Skeletal muscle satellite cell (primary cell): ENCODE measurements around the gene MAD1L1.

Source experiments
- H3K27me3 ChIP-seq: 2 replicates; pipeline ENCODE4 v1.7.0; 2013; ENCODE audit warnings: low read length; ENCODE audit not compliant: control insufficient read depth, insufficient read depth
- H3K36me3 ChIP-seq: 2 replicates; pipeline ENCODE4 v1.7.0; 2013; ENCODE audit warnings: mild to moderate bottlenecking, control low read depth, low read length; ENCODE audit not compliant: insufficient read depth
- H3K4me1 ChIP-seq: 2 replicates; pipeline ENCODE4 v1.7.0; 2013; ENCODE audit warnings: low read length; ENCODE audit not compliant: control insufficient read depth, insufficient read depth
- H3K4me2 ChIP-seq: 2 replicates; pipeline ENCODE4 v1.7.0; 2013; ENCODE audit warnings: mild to moderate bottlenecking, low read length
- H3K4me3 ChIP-seq: 2 replicates; pipeline ENCODE4 v1.7.0; 2013; ENCODE audit warnings: low read length
- H3K9ac ChIP-seq: 2 replicates; pipeline ENCODE4 v1.7.0; 2013; ENCODE audit warnings: mild to moderate bottlenecking, low read depth, low read length, moderate library complexity
- H3K9me3 ChIP-seq: replicated peaks from 2 replicates; pipeline ENCODE4 v1.7.0; 2013; ENCODE audit warnings: mild to moderate bottlenecking, control low read depth, low read length

Gene MAD1L1

DNA sequence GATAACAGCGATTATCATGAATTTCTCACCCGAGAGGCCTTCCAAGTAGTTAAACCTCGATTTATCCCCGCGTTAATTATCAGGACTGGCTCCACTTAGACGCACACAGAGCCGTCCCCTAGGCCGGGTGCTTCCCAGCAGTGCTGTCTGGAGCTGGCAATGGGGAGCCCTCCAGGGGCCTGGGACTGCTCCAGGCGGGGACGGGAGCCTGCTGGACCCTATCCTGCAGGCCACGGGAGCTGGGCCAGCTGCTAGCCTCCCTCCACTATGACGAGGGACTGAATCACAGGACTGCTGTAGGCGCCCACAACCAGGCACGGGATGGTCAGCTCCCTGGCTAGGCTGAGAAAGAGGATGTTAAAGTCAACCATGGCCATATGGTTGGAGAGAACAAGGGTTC is 333.5 kb downstream of the MAD1L1 start:
- Histone ChIP-seq H3K27me3 (no peaks in the 10 kb centered on the region), H3K4me1 (peaks cover 27% of the 10 kb centered on the region), H3K36me3 (peaks cover 10% of the 10 kb centered on the region), H3K9me3 (no peaks in the 10 kb centered on the region), H3K4me2 (peak overlapping the region; percentile 64), H3K9ac (peak overlapping the region; percentile 47), H3K4me3 (no peak overlapping the region)

DNA sequence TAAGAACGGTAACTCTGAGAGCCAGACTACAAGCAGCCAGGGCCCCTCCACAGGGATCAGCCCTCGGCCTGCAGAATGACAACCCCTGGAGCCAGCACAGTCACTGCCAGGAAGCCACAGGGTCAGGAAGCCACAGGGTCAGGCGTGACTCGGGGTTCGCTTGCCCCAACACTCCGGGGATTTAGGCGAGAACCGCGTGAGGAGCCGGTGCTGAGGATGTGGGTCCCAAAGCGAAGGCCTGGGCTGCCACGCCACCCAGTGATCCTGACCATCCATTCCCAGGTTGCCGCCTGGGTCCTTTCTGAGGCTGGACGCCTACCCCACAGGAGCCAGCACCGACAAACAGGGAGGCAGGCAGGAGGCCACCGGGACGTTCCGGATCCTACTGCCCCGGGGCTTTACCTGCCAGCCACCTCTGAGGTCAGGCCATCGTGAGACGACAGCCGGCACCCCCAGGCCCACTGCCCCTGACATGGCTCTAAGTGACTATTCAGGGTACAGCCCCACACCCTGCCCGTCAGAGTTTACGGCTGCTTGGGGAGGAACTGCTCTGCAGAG is 334.0 kb downstream of the MAD1L1 start:
- Histone ChIP-seq H3K9me3 (no peaks in the 10 kb centered on the region), H3K36me3 (peaks cover 10% of the 10 kb centered on the region), H3K4me3 (no peak overlapping the region), H3K4me2 (peak overlapping the region; percentile 64), H3K27me3 (no peaks in the 10 kb centered on the region), H3K4me1 (peaks cover 27% of the 10 kb centered on the region), H3K9ac (peak overlapping the region; percentile 47)

- H3K4me1 ChIP-seq = peaks cover 27% of the 10 kb centered on the region
- no peak overlapping the region for H3K9ac ChIP-seq
- H3K4me2 ChIP-seq = peak overlapping the region; percentile 64
- no peaks in the 10 kb centered on the region for H3K9me3 ChIP-seq
- H3K27me3 ChIP-seq = no peaks in the 10 kb centered on the region
- H3K4me3 ChIP-seq = no peak overlapping the region
- peaks cover 10% of the 10 kb centered on the region for H3K36me3 ChIP-seq
Observed at GRCh38 chr7:1897861-1898627, 334.7 kb downstream of the MAD1L1 start.

DNA sequence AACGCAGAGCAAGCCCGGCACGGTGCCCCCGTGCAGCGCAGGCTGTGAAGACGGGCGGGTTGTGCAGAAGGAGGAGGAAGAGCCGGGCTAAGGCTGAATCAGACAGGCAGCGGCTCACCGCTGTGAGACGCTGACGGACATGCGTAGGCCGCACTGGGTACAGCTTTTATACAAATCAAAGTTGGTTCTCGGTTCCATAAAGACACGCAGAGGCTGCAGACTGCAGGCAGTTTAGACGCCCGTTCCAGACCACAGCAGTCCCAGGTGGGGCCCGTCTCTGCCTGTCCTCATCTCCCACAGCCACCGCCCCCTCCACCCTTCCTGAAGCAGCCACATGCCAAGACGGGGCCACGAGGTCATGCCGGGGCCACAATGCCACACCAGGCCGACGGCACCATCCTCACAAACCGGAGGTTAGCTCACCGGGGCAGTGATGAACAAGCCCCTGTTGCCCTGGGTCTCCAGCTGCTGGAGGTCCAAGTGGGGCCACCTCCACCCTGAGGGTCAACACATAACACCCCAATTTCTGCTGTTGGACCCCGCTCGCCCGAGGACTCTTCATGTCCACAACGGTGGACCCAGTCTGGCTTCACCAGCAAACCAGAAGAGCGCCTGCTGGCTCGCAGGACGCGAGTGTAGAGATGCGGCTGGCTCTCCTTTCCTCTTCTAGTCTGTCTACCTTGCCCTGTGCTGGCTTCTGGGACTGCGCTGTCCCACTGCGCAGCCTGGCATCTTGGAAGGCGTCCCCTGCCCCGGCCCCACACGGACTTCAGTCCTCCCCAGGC is 335.5 kb downstream of the MAD1L1 start:
- Histone ChIP-seq H3K4me1 (peaks cover 27% of the 10 kb centered on the region), H3K4me2 (no peak overlapping the region), H3K9ac (no peak overlapping the region)

GRCh38 chr7:1895664-1896515 is 336.9 kb downstream of the MAD1L1 start:
- H3K4me2 ChIP-seq = no peak overlapping the region
- H3K36me3 ChIP-seq = peaks cover 10% of the 10 kb centered on the region
- H3K27me3 ChIP-seq = no peaks in the 10 kb centered on the region
- no peaks in the 10 kb centered on the region for H3K9me3 ChIP-seq
- no peak overlapping the region for H3K4me3 ChIP-seq
- no peak overlapping the region for H3K9ac ChIP-seq
- H3K4me1 ChIP-seq = peaks cover 27% of the 10 kb centered on the region

More for the DNA sequence above, 335.5 kb downstream of the MAD1L1 start:
- H3K4me3 ChIP-seq = no peak overlapping the region
- H3K9me3 ChIP-seq = no peaks in the 10 kb centered on the region
- no peaks in the 10 kb centered on the region for H3K27me3 ChIP-seq
- H3K36me3 ChIP-seq = peaks cover 10% of the 10 kb centered on the region

DNA sequence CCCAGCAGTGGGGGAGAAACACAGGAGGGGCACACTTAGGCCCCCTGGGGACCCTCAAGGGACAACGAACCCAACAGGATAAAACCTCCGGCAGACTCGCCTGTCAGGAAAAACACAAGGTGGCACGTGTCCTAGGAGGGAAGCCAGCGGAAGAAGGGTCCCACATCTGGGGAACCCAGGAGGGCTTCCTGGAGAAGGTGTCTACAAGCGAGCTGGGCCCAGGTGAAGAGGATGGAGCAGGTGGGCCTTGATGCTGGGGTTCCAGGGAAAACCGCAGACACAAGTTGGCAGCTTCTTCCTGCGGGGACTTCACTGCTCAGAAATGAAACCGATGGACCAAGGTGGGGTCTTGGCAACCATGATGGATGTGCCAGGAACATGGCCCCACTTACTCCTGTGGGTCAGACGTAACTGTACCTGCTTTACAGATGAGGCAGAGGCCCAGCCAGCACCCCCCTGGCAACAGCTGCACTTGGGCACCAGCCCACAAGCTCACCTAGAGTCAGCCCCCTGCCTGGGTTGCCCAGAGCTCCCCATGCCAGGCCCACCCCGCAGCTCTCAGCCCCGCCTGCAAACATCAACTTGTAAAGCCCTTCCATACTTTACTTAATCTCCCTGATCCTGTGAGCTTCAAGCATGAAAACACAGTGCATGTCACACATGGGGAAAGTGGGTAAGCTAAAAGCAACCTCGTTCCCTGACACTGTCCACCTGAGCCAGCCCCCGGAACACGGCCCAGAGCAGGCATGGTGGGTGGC is 337.7 kb downstream of the MAD1L1 start:
- Histone ChIP-seq H3K4me2 (no peak overlapping the region), H3K9me3 (no peaks in the 10 kb centered on the region), H3K9ac (no peak overlapping the region), H3K36me3 (peaks cover 10% of the 10 kb centered on the region), H3K4me3 (no peak overlapping the region), H3K4me1 (peaks cover 24% of the 10 kb centered on the region), H3K27me3 (no peaks in the 10 kb centered on the region)

DNA sequence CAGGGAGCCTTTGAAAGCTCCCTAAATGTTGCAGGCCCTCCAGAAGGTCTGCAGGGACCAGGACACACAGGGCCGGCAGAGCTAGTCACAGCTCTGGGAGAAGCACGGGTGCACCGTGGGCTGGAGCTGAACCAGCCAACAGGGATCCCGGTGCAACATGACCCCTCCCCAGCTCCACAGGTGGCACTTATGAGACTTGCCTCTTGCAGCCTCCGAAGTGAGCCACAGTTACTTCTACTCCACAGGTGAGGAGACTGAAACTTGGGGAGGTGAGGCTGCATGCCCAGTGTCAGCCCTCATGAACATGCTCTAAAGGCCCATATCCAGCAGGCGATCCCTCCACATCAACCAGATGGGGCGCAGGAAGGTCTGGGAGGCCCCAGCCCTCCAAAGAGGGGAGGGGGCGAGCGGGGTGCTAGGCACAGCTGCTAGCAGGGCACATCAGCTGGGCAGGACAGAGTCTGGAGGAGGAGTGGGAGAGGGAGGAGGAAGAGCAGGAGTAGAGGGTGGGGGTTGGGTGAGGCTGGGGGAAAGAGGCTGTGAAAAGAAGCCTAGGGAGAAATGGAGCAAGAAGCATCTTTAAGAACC is 338.3 kb downstream of the MAD1L1 start:
- peaks cover 10% of the 10 kb centered on the region for H3K36me3 ChIP-seq
- H3K27me3 ChIP-seq = no peaks in the 10 kb centered on the region
- H3K4me1 ChIP-seq = peaks cover 23% of the 10 kb centered on the region
- no peak overlapping the region for H3K4me3 ChIP-seq
- H3K4me2 ChIP-seq = no peak overlapping the region
- H3K9me3 ChIP-seq = no peaks in the 10 kb centered on the region
- H3K9ac ChIP-seq = no peak overlapping the region

DNA sequence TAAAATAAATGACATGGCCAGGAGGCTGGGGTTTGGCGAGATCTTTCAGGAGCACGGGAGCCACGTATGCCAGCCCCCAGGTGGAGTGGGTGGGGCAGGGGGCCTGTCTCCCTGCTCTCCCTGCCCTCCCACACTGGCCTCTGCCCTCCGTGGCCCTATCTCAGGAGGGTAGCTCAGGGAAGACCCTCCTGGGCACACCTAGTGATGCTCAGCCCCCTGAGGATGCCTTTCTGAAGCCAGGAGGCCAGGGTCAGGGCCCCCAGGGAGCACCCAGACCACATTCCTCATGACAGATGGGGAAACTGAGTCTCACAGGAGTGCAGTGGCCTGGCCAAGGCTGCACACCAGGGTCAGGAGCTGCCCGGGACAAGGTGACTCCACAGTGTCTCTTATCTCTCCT is 339.3 kb downstream of the MAD1L1 start:
- Histone ChIP-seq H3K9me3 (no peaks in the 10 kb centered on the region), H3K9ac (no peak overlapping the region), H3K4me3 (no peak overlapping the region), H3K4me1 (peaks cover 16% of the 10 kb centered on the region), H3K27me3 (no peaks in the 10 kb centered on the region), H3K36me3 (peaks cover 11% of the 10 kb centered on the region), H3K4me2 (no peak overlapping the region)

DNA sequence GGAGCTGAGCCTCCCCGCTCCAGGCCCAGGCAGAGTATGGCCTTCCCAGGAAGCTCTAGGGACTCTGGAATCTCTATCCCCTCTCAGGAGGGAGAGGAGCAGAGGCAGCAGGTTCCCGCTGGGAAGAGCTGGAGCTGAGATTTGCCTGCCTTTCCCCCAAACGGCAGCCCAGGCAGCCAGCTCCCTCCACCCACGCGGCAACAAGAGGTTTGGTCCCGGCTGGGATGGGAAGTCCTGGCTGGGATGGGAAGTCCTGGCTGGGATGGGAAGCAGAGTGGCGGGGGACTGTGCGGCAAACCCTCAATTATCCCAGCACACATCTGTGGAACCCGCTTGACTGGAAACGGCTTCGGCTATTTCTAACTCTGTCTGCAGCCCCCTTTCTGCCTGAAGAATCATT is 339.7 kb downstream of the MAD1L1 start:
- Histone ChIP-seq H3K27me3 (no peaks in the 10 kb centered on the region), H3K9ac (no peak overlapping the region), H3K4me2 (no peak overlapping the region), H3K4me1 (peaks cover 13% of the 10 kb centered on the region), H3K9me3 (no peaks in the 10 kb centered on the region), H3K36me3 (peaks cover 15% of the 10 kb centered on the region), H3K4me3 (no peak overlapping the region)
